NCI-H2196 treated with DMSO at 0.1 percent for 48 hours (cell line): ENCODE data around the gene SUGP2.

Source experiments
- DNase-seq: peaks from one replicate; lab custom pipeline; 2025; ENCODE audit not compliant: unreplicated experiment; lab: John Stamatoyannopoulos, UW

The SUGP2 gene

DNA sequence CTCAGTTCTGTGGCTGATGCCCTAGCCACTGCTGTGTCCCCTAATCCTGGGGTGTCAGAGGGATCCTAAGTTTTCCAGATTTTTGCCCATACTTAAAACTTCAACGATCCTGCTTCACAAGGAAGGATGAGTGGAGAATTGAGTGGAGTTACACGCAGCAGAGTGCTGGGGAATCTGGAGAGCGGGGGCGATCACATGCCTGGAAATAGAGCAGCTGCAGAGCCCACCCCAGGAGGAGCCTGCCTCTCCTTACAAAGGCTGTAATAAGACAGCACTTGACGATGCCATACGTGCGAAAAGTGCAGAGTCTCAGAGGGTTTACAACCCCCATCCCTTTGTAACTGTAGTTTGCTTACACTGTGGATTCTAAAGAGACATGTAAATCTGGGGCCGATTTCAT lies 40.6 kb downstream of the SUGP2 start:
- DNase-seq, result no peak

GRCh38 chr19:18991468-18991867 lies 41.8 kb downstream of the SUGP2 start:
- no peak for DNase-seq

- no peak for DNase-seq
Measured at GRCh38 chr19:18991006-18991405, 42.3 kb downstream of the SUGP2 start.

- DNase-seq, result no peak
Measured at GRCh38 chr19:18990128-18990708, 43.1 kb downstream of the SUGP2 start.

- DNase-seq, result no peak
Measured at GRCh38 chr19:18989316-18989715, 44.0 kb downstream of the SUGP2 start.

- DNase-seq, result no peak
Measured at GRCh38 chr19:18987456-18987855, 45.9 kb downstream of the SUGP2 start.

GRCh38 chr19:18985257-18985656 lies 48.1 kb downstream of the SUGP2 start:
- DNase-seq, result no peak

DNA sequence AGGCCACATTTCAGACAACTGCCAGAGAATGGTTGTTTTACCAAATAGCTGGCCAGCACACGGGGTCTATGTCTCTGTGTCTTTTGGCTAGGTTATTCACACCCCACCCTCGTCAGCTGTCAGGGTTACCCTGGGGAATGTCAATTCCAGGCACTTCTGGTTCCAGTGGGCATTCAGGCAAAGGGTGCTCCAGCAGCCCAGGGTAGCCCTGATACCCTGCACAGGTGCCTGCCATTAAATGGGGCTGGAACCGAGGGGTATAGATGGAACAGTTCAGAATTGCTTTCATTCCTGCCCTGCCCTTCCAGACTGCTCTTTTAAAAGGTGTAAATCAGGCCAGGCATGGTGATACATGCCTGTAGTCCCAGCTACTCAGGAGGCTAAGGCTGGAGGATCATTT lies 49.1 kb downstream of the SUGP2 start:
- DNase-seq, result no peak

GRCh38 chr19:18982669-18983068 lies 50.6 kb downstream of the SUGP2 start:
- DNase-seq, result no peak

DNA sequence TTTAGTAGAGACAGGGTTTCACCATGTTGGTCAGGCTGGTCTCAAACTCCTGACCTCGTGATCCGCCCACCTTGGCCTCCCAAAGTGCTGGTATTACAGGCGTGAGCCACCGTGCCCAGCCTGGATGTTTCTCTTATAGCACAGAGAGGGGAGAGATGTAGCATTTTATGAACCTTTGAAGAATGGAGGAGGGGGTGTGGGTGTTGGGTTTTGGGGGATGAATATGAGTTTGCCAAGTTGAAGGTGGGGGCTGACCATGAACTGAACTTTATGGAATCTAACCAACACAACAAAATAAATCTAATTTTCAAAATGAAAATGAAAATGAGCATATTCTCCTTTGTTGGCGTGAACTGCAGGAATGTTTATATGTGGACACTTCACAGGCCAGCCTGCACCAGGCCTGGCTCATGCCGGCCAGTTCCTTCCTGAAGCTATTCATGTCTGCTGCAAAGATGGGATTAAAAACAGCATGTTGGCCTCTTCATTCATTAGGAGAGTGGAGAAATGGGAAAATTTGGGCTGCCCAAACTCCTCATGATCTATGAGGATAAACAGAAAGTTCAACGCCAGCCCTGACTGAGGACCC lies 52.8 kb downstream of the SUGP2 start:
- no peak for DNase-seq

GRCh38 chr19:18978616-18979015 lies 54.7 kb downstream of the SUGP2 start:
- no peak for DNase-seq

DNA sequence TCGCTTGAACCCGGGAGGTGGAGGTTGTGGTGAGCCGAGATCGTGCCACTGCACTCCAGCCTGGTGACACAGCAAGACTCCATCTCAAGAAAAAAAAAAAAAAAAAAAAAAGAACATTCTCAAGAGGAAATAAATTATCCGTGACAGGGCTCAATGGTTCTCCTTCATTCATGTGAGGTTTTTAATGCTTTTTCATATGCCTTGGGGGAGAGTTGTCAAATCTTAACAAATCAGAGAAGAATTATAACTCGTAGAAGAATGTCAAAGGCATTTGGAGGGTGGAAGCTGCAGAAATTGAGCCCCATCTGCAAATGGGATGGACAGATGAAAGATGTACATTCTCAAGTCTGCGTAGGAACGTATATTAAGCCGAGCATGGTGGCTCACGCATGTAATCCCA lies 57.4 kb downstream of the SUGP2 start:
- DNase-seq, result no peak

DNA sequence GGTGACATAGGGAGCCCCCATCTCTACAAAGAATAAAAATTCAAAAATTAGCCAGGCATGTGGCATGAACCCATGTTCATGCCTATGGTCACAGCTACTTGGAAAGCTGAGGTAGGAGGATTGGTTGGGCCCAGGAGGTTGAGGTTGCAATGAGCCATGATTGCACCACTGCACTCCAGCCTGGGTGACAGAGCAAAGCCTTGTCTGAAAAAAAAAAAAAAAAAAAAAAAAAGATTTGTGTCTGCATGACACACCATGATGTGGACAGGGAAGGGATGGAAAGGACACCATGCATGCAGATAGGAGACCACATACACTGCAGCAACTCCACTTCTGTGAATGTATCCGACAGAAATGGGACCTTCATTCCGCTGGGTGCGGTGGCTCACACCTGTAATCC lies 58.3 kb downstream of the SUGP2 start:
- DNase-seq, result no peak

- DNase-seq, result no peak
Measured at GRCh38 chr19:18972851-18973250, 60.5 kb downstream of the SUGP2 start.

DNA sequence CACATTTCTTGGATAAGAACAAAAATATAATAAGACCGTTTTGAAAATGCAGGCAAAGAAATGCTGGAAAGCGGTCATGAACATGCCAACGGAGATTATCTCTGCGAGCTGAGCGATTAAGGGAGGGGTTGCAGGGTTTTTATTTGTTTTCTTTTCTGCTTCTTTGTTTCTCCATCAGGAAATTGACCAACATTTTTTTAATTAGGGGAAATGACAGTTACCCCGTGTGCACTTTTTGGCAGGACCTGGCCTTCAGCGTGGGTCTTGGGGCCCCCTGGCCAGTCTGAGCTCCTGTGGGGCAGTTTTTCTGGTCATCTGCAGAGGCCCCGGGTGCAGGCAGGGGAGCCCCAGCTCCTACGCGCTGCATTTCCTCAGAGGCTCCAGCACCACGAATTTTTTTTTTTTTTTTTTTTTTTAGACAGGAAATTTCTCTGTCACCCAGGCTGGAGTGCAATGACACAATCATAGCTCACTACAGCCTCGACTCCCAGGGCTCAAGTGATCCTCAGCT lies 61.0 kb downstream of the SUGP2 start:
- DNase-seq, result no peak

GRCh38 chr19:18969931-18970659 lies 63.2 kb downstream of the SUGP2 start:
- no peak for DNase-seq

- no peak for DNase-seq
Measured at GRCh38 chr19:18967358-18968146, 65.8 kb downstream of the SUGP2 start.

DNA sequence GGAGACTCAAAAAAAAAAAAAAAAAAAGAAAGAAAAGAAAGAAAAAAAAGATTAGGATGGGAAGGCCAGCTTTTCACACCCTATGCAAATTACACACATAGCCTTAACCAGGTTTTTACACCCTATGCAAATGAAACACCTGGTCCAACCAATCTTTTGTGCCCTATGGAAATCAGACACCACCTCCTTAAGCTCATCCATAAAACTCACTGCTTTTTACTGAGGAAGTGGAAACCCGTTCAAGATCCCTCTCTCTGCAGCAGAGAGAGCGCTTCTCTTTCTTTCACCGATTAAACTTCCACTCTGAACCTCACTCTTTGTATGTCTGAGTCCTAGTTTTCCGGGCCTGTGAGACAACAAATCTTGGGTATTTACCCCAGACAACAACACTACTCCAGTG lies 67.0 kb downstream of the SUGP2 start:
- DNase-seq, result no peak

DNA sequence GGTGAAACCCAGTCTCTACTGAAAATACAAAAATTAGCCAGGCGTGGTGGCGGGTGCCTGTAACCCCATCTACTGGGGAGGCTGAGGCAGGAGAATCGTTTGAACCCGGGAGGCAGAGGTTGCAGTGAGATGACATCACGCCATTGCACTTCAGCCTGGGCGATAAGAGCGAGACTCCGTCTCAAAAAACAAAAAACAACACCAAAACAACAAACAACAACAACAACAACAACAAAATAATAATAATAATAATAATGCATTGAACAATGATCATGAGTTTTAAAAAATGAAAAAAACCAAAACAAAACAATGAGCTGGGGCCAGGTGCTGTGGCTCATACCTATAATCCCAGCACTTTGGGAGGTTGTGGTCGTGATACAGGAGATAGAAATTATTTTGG lies 69.2 kb downstream of the SUGP2 start:
- no peak for DNase-seq

GRCh38 chr19:18961767-18962620 lies 71.3 kb downstream of the SUGP2 start:
- no peak for DNase-seq

DNA sequence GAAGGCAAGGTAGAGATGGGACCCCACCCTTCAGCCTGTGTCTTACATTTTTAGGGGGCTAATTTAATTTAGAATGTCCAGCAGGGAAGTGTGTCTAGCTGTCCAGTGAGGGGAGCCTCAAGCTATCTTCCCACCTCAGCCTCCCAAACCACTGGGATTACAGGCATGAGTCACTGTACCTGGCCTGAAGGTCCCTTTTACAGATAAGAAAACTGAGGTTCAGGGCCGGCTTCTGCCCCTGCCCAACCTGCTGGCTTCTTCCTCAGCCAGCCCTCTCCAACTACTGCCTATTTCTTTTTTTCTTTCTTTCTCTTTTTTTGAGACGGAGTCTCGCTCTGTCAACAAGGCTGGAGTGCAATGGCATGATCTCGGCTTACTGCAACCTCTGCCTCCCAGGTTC lies 72.9 kb downstream of the SUGP2 start:
- no peak for DNase-seq
